ENCODE data around the gene EXOSC10. TPM values are rescaled to one million over a fixed set of nuclear protein-coding genes. Genes with fewer than 3 reads are reported as not detected.

EXOSC10 gene
- total and polyA plus RNA-seq, 2 of the 13 experiments (the other 11 are each of a cell fraction or from before 2014, with no cell fraction given): 48.4 to 67.6 TPM

- TF ChIP-seq ZNF407 (CRISPR knock-in tag; IDR thresholded peaks at IDR 0.05; ENCODE audit: not compliant biosample characterization): peak; percentile 67
- TF ChIP-seq KLF12 (CRISPR knock-in tag; IDR thresholded peaks at IDR 0.05; ENCODE audit: borderline replicate concordance): peak; percentile 92
- TF ChIP-seq ZNF430 (CRISPR knock-in tag; IDR thresholded peaks at IDR 0.05): peak; percentile 25; the same call in 1 of the 2 replicates
- TF ChIP-seq LCORL (IDR thresholded peaks at IDR 0.05): no peak
- 0 out of 2 replicates have a peak, but pooled peaks have one; percentile 31 for TF ChIP-seq LCORL (CRISPR knock-in tag; IDR thresholded peaks at IDR 0.05)
- TF ChIP-seq ZNF589 (CRISPR knock-in tag; conservative IDR thresholded peaks at IDR 0.05): 0 out of 2 replicates have a peak, but pooled peaks have one; percentile 8
- 0 out of 2 replicates have a peak, but pooled peaks have one; percentile 77 for TF ChIP-seq ZNF782 (CRISPR knock-in tag; IDR thresholded peaks at IDR 0.05; ENCODE audit: borderline replicate concordance)
- TF ChIP-seq ZSCAN25 (CRISPR knock-in tag; IDR thresholded peaks at IDR 0.05): 0 out of 2 replicates have a peak, but pooled peaks have one; percentile 19
- no peak for TF ChIP-seq MLLT10 (CRISPR knock-in tag; IDR thresholded peaks at IDR 0.05)
- TF ChIP-seq BORCS8-MEF2B (CRISPR knock-in tag; IDR thresholded peaks at IDR 0.05): no peak; the same call in 1 of the 2 replicates
- TF ChIP-seq ZNF609 (CRISPR knock-in tag; IDR thresholded peaks at IDR 0.05; ENCODE audit: borderline replicate concordance): 0 out of 2 replicates have a peak, but pooled peaks have one; percentile 34
- TF ChIP-seq ZMYM3 (CRISPR knock-in tag; IDR thresholded peaks at IDR 0.05): no peak
- TF ChIP-seq THRA (CRISPR knock-in tag; IDR thresholded peaks at IDR 0.05; ENCODE audit: borderline replicate concordance): no peak
- peak; percentile 29; the same call in 1 of the 2 replicates for TF ChIP-seq NFKBIZ (CRISPR knock-in tag; IDR thresholded peaks at IDR 0.05)
These were observed at the start of gene EXOSC10 (continued) for GRCh38 chr1:11099310-11100148.

Data from HepG2 (cell line).